Panc1 (cell line): Measurements from ENCODE around the gene FAM193A.

Experiments
- POLR2AphosphoS5 ChIP-seq: IDR thresholded peaks from 2 replicates; pipeline ENCODE4 v1.6.1; 2012; ENCODE audit warnings: mild to moderate bottlenecking, low read depth, low read length, moderate library complexity
- SIN3A ChIP-seq: IDR thresholded peaks from 2 replicates; pipeline ENCODE4 v1.6.1; 2012; ENCODE audit warnings: low read depth, mild to moderate bottlenecking, low read length, moderate library complexity, borderline replicate concordance; ENCODE audit not compliant: insufficient read depth
- TCF7L2 ChIP-seq: IDR thresholded peaks from 2 replicates; pipeline ENCODE4 v1.6.1; 2011; ENCODE audit warnings: mild to moderate bottlenecking, low read depth, low read length, inconsistent platforms
- TF ChIP-seq, protein P1 (sequence below): fragments of 450-650 bp; IDR thresholded peaks from 2 replicates; pipeline ENCODE4 v1.5.1; 2017; ENCODE audit warnings: mild to moderate bottlenecking
- TF ChIP-seq, protein P2 (sequence below), 2 experiments: IDR thresholded peaks; 2 replicates each; pipeline ENCODE4 v1.6.1; 2011 to 2012; ENCODE audit warnings: low read depth in 2 of 2, control low read depth in 1 of 2, low read length in 1 of 2, mild to moderate bottlenecking in 1 of 2, moderate library complexity in 1 of 2; ENCODE audit not compliant: insufficient read depth in 1 of 2

DNA sequence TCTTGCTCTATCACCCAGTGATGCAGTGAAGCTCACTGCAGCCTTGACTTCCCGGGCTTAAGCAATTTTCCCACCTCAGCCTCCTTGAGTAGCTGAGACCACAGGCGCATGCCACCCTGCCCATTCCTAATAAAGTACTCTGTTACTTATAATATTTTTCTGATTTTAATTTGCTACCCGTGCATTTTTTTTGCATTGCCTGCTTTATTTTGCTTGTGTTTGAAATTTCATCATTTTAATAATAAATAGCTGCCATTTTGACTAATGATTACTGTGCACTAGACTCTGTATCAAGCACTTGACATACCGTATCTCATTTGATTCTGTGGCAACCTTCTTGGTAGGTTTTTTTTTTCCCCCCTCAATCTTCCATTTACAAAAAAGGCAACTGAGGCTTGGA lies 41.7 kb downstream of the FAM193A start:
- TF ChIP-seq, protein P1, sequence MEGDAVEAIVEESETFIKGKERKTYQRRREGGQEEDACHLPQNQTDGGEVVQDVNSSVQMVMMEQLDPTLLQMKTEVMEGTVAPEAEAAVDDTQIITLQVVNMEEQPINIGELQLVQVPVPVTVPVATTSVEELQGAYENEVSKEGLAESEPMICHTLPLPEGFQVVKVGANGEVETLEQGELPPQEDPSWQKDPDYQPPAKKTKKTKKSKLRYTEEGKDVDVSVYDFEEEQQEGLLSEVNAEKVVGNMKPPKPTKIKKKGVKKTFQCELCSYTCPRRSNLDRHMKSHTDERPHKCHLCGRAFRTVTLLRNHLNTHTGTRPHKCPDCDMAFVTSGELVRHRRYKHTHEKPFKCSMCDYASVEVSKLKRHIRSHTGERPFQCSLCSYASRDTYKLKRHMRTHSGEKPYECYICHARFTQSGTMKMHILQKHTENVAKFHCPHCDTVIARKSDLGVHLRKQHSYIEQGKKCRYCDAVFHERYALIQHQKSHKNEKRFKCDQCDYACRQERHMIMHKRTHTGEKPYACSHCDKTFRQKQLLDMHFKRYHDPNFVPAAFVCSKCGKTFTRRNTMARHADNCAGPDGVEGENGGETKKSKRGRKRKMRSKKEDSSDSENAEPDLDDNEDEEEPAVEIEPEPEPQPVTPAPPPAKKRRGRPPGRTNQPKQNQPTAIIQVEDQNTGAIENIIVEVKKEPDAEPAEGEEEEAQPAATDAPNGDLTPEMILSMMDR, result no peak
- TF ChIP-seq POLR2AphosphoS5 (no peak), SIN3A (no peak), TCF7L2 (no peak)
- TF ChIP-seq, protein P2, sequence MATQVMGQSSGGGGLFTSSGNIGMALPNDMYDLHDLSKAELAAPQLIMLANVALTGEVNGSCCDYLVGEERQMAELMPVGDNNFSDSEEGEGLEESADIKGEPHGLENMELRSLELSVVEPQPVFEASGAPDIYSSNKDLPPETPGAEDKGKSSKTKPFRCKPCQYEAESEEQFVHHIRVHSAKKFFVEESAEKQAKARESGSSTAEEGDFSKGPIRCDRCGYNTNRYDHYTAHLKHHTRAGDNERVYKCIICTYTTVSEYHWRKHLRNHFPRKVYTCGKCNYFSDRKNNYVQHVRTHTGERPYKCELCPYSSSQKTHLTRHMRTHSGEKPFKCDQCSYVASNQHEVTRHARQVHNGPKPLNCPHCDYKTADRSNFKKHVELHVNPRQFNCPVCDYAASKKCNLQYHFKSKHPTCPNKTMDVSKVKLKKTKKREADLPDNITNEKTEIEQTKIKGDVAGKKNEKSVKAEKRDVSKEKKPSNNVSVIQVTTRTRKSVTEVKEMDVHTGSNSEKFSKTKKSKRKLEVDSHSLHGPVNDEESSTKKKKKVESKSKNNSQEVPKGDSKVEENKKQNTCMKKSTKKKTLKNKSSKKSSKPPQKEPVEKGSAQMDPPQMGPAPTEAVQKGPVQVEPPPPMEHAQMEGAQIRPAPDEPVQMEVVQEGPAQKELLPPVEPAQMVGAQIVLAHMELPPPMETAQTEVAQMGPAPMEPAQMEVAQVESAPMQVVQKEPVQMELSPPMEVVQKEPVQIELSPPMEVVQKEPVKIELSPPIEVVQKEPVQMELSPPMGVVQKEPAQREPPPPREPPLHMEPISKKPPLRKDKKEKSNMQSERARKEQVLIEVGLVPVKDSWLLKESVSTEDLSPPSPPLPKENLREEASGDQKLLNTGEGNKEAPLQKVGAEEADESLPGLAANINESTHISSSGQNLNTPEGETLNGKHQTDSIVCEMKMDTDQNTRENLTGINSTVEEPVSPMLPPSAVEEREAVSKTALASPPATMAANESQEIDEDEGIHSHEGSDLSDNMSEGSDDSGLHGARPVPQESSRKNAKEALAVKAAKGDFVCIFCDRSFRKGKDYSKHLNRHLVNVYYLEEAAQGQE (IDR thresholded peaks at IDR 0.05; ENCODE audit: insufficient read depth in 1 of 2, low read depth in 2 of 2, low read length in 1 of 2), result no peak
